ENCODE data around the gene TKT.
A peak's percentile ranks its signal among the peaks of the same experiment; 100 is the strongest.

Gene TKT

GRCh38 chr3:53229171-53229570 lies 26.7 kb downstream of the TKT start:
- Histone ChIP-seq H4K12ac (ENCODE audit: low read depth, low read length) (no peak overlapping the region), H3K23ac (ENCODE audit: low read length) (no peak overlapping the region), H3K36me3 (ENCODE audit: control insufficient read depth in 1 of 2, insufficient read depth in 2 of 2, low read length in 2 of 2) (peaks cover 96 to 98% of the 10 kb centered on the region in 2 experiments), H2AFZ (ENCODE audit: insufficient read depth, low read length, poor library complexity) (no peak overlapping the region), H3K14ac (ENCODE audit: low read length) (no peak overlapping the region), H3K9ac (ENCODE audit: low read length) (no peak overlapping the region), H3K4me1 (ENCODE audit: control insufficient read depth in 1 of 2, insufficient read depth in 2 of 2, low read length in 2 of 2) (no peaks in the 10 kb centered on the region), H3K9me3 (ENCODE audit: insufficient read depth, low read depth, low read length) (peaks cover 2% of the 10 kb centered on the region), H2BK12ac (ENCODE audit: low read length) (no peak overlapping the region), H2BK120ac (ENCODE audit: insufficient read depth, low read length, poor library complexity) (no peak overlapping the region), H3K27ac (ENCODE audit: low read depth, low read length) (no peak overlapping the region), H3K4ac (ENCODE audit: low read depth, low read length) (no peak overlapping the region), H3K27me3 (ENCODE audit: insufficient read depth, low read length) (no peaks in the 10 kb centered on the region), H4K91ac (ENCODE audit: low read depth, low read length) (no peak overlapping the region), H3K79me2 (ENCODE audit: control insufficient read depth, insufficient read depth, low read length, poor library complexity) (no peaks in the 10 kb centered on the region), H2AK5ac (ENCODE audit: low read length) (no peak overlapping the region), H3K79me1 (ENCODE audit: low read length) (no peaks in the 10 kb centered on the region), H3K4me3 (ENCODE audit: low read depth, low read length) (no peak overlapping the region), H2BK5ac (ENCODE audit: low read depth, low read length, poor library complexity) (no peak overlapping the region), H4K8ac (ENCODE audit: low read depth, low read length) (no peak overlapping the region), H3K4me2 (ENCODE audit: low read length) (no peak overlapping the region), H3K18ac (ENCODE audit: low read length) (no peak overlapping the region)
- DNase-seq: no peak
- WGBS (ENCODE audit: extremely low coverage, insufficient coverage, insufficient read length): no CpG with 5 or more reads among the region's 14 CpGs

DNA sequence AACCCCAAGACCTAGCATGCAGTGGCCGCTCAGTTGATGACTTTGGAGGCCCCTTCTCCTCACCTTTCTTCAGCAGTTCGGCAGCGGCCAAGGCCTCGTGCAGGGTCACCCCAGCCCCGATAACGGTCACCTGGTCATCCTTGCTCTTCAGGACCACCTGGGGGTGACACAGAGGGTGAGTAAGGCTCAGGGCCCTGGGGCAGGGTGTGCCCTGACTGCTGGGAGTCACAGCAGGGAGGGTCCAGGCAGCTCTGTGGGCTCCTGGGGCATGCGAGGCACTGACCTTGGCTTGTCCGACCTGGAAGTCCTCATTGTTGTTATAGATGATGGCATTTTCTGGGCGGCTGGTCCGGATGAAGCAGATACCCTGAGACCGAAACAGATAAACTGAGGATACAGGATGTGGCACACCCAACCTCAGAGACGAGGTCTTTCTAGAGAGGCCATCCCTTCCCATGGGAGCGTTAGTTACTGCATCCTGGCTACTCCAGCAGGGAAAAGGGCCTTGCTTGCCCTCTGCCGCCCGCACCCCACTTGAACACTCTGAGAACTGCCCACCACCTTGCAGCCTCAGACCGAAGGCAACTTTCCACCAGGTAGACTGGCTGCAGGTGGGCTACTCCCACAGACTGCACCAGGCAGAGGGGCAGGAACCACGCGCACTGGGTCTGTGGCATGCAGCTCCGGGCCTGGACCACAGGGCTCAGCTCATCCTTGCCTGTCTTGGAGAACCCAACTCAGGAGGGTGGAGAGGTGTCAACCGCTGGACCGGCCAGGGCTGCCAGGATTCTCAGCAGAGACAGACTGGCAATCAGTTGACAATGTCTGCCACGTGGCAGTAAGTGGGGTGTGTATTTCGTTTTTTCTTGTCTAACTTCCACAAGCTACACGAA lies 27.6 kb downstream of the TKT start:
- H3K18ac ChIP-seq (ENCODE audit: low read length): no peak overlapping the region
- H2AK5ac ChIP-seq (ENCODE audit: low read length): no peak overlapping the region
- H4K8ac ChIP-seq (ENCODE audit: low read depth, low read length): no peak overlapping the region
- no peak overlapping the region for H2AFZ ChIP-seq (ENCODE audit: insufficient read depth, low read length, poor library complexity)
- no peak overlapping the region for H4K12ac ChIP-seq (ENCODE audit: low read depth, low read length)
- no peak overlapping the region for H2BK12ac ChIP-seq (ENCODE audit: low read length)
- H3K9ac ChIP-seq (ENCODE audit: low read length): no peak overlapping the region
- DNase-seq: no peak
- H3K4me3 ChIP-seq (ENCODE audit: low read depth, low read length): no peak overlapping the region
- no peak overlapping the region for H3K23ac ChIP-seq (ENCODE audit: low read length)
- H3K4me2 ChIP-seq (ENCODE audit: low read length): no peak overlapping the region
- peaks cover 2% of the 10 kb centered on the region for H3K9me3 ChIP-seq (ENCODE audit: insufficient read depth, low read depth, low read length)
- H3K27ac ChIP-seq (ENCODE audit: low read depth, low read length): no peak overlapping the region
- no peak overlapping the region for H2BK120ac ChIP-seq (ENCODE audit: insufficient read depth, low read length, poor library complexity)
- no peak overlapping the region for H4K91ac ChIP-seq (ENCODE audit: low read depth, low read length)
- no peaks in the 10 kb centered on the region for H3K79me1 ChIP-seq (ENCODE audit: low read length)
- H3K14ac ChIP-seq (ENCODE audit: low read length): no peak overlapping the region
- no CpG with 5 or more reads among the region's 24 CpGs for WGBS (ENCODE audit: extremely low coverage, insufficient coverage, insufficient read length)
- H3K79me2 ChIP-seq (ENCODE audit: control insufficient read depth, insufficient read depth, low read length, poor library complexity): no peaks in the 10 kb centered on the region
- no peaks in the 10 kb centered on the region for H3K27me3 ChIP-seq (ENCODE audit: insufficient read depth, low read length)
- peaks cover 99% of the 10 kb centered on the region in 2 experiments for H3K36me3 ChIP-seq (ENCODE audit: control insufficient read depth in 1 of 2, insufficient read depth in 2 of 2, low read length in 2 of 2)
- no peaks in the 10 kb centered on the region for H3K4me1 ChIP-seq (ENCODE audit: control insufficient read depth in 1 of 2, insufficient read depth in 2 of 2, low read length in 2 of 2)
- H3K4ac ChIP-seq (ENCODE audit: low read depth, low read length): no peak overlapping the region
- no peak overlapping the region for H2BK5ac ChIP-seq (ENCODE audit: low read depth, low read length, poor library complexity)

GRCh38 chr3:53226841-53227407 lies 28.9 kb downstream of the TKT start:
- Histone ChIP-seq H4K91ac (ENCODE audit: low read depth, low read length) (no peak overlapping the region), H3K4ac (ENCODE audit: low read depth, low read length) (no peak overlapping the region), H3K18ac (ENCODE audit: low read length) (no peak overlapping the region), H3K9me3 (ENCODE audit: insufficient read depth, low read depth, low read length) (peaks cover 1% of the 10 kb centered on the region), H3K36me3 (ENCODE audit: control insufficient read depth in 1 of 2, insufficient read depth in 2 of 2, low read length in 2 of 2) (peaks cover 95% of the 10 kb centered on the region in 2 experiments), H2BK5ac (ENCODE audit: low read depth, low read length, poor library complexity) (no peak overlapping the region), H3K9ac (ENCODE audit: low read length) (no peak overlapping the region), H3K27ac (ENCODE audit: low read depth, low read length) (no peak overlapping the region), H4K8ac (ENCODE audit: low read depth, low read length) (no peak overlapping the region), H3K27me3 (ENCODE audit: insufficient read depth, low read length) (no peaks in the 10 kb centered on the region), H3K79me1 (ENCODE audit: low read length) (no peaks in the 10 kb centered on the region), H3K23ac (ENCODE audit: low read length) (no peak overlapping the region), H2AFZ (ENCODE audit: insufficient read depth, low read length, poor library complexity) (no peak overlapping the region), H3K4me3 (ENCODE audit: low read depth, low read length) (no peak overlapping the region), H2BK120ac (ENCODE audit: insufficient read depth, low read length, poor library complexity) (no peak overlapping the region), H3K4me1 (ENCODE audit: control insufficient read depth in 1 of 2, insufficient read depth in 2 of 2, low read length in 2 of 2) (no peaks in the 10 kb centered on the region), H3K79me2 (ENCODE audit: control insufficient read depth, insufficient read depth, low read length, poor library complexity) (no peaks in the 10 kb centered on the region), H4K12ac (ENCODE audit: low read depth, low read length) (no peak overlapping the region), H2BK12ac (ENCODE audit: low read length) (no peak overlapping the region), H3K14ac (ENCODE audit: low read length) (no peak overlapping the region), H2AK5ac (ENCODE audit: low read length) (no peak overlapping the region), H3K4me2 (ENCODE audit: low read length) (no peak overlapping the region)
- no CpG with 5 or more reads among the region's 17 CpGs for WGBS (ENCODE audit: extremely low coverage, insufficient coverage, insufficient read length)
- DNase-seq: no peak

GRCh38 chr3:53226142-53226840 lies 29.5 kb downstream of the TKT start:
- Histone ChIP-seq H3K9me3 (ENCODE audit: insufficient read depth, low read depth, low read length) (peaks cover 1% of the 10 kb centered on the region), H3K79me2 (ENCODE audit: control insufficient read depth, insufficient read depth, low read length, poor library complexity) (no peaks in the 10 kb centered on the region), H3K4me3 (ENCODE audit: low read depth, low read length) (no peak overlapping the region), H3K18ac (ENCODE audit: low read length) (no peak overlapping the region), H3K36me3 (ENCODE audit: control insufficient read depth in 1 of 2, insufficient read depth in 2 of 2, low read length in 2 of 2) (peaks cover 88 to 89% of the 10 kb centered on the region in 2 experiments), H3K9ac (ENCODE audit: low read length) (peak overlapping the region; percentile 24), H4K91ac (ENCODE audit: low read depth, low read length) (no peak overlapping the region), H3K23ac (ENCODE audit: low read length) (no peak overlapping the region), H3K4me2 (ENCODE audit: low read length) (no peak overlapping the region), H2BK12ac (ENCODE audit: low read length) (no peak overlapping the region), H3K4ac (ENCODE audit: low read depth, low read length) (no peak overlapping the region), H3K4me1 (ENCODE audit: control insufficient read depth in 1 of 2, insufficient read depth in 2 of 2, low read length in 2 of 2) (no peaks in the 10 kb centered on the region), H2BK5ac (ENCODE audit: low read depth, low read length, poor library complexity) (no peak overlapping the region), H4K8ac (ENCODE audit: low read depth, low read length) (no peak overlapping the region), H2AK5ac (ENCODE audit: low read length) (no peak overlapping the region), H4K12ac (ENCODE audit: low read depth, low read length) (no peak overlapping the region), H2AFZ (ENCODE audit: insufficient read depth, low read length, poor library complexity) (no peak overlapping the region), H3K27me3 (ENCODE audit: insufficient read depth, low read length) (no peaks in the 10 kb centered on the region), H3K27ac (ENCODE audit: low read depth, low read length) (no peak overlapping the region), H3K79me1 (ENCODE audit: low read length) (no peaks in the 10 kb centered on the region), H2BK120ac (ENCODE audit: insufficient read depth, low read length, poor library complexity) (no peak overlapping the region), H3K14ac (ENCODE audit: low read length) (no peak overlapping the region)
- DNase-seq: peak in 1 of 2 donors; percentile 38
- no CpG with 5 or more reads among the region's 12 CpGs for WGBS (ENCODE audit: extremely low coverage, insufficient coverage, insufficient read length)

All from trophoblast cell (in vitro differentiated cells and primary cell).